K562 (cell line): ENCODE results near the gene EPHA1. TPM values are rescaled to one million over a fixed set of nuclear protein-coding genes. Genes with fewer than 3 reads are reported as not detected.
A peak's percentile ranks its signal among the peaks of the same experiment; 100 is the strongest.

ENCODE experiments used
- CREB3L1 ChIP-seq: fragments of 450-650 bp; IDR thresholded peaks from 2 replicates; pipeline ENCODE4 v1.6.1; 2014; ENCODE audit warnings: low read depth, mild to moderate bottlenecking, moderate library complexity, borderline replicate concordance
- FOXK1 ChIP-seq: sonication (generic); formaldehyde crosslinking; IDR thresholded peaks from 2 replicates; pipeline ENCODE4 v1.8.0; 2022; ENCODE audit warnings: missing genetic modification reagents, mild to moderate bottlenecking, borderline replicate concordance
- HDGF ChIP-seq: fragments of 450-650 bp; IDR thresholded peaks from 2 replicates; pipeline ENCODE4 v1.6.1; 2016
- L3MBTL2 ChIP-seq: fragments of 450-650 bp; IDR thresholded peaks from 2 replicates; pipeline ENCODE4 v1.6.1; 2016; ENCODE audit warnings: mild to moderate bottlenecking, moderate library complexity
- PATZ1 ChIP-seq: fragments of 250-450 bp; sonication (Bioruptor Pico); IDR thresholded peaks from 2 replicates; pipeline ENCODE4 v1.5.0; 2020; ENCODE audit warnings: mild to moderate bottlenecking, borderline replicate concordance
- SMARCE1 ChIP-seq: fragments of 450-650 bp; IDR thresholded peaks from 2 replicates; pipeline ENCODE4 v1.7.1; 2016; ENCODE audit warnings: mild to moderate bottlenecking
- polyA plus RNA-seq, 8 experiments: library from polyadenylated mRNA; depleted of rRNA in 4 of 8; stranded (reverse) in 5 of 8; unstranded in 3 of 8; fragments of >200 nt; fragmentation: Nextera tagmentation in 2 of 8; fragmentation: Illumina TruSeq in 1 of 8; extraction: Ambion mirVana in 2 of 8; extraction: Trizol in 1 of 8; gene quantifications; 2 replicates each; pipeline versions ENCODE4 v1.2.1 to v1.2.3, GENCODE V29; 2011 to 2014; ENCODE audit warnings: inconsistent platforms in 1 of 8, missing spikeins in 1 of 8
- total RNA-seq, 7 experiments: library from RNA; depleted of rRNA in 6 of 7; stranded (reverse); fragments of >200 nt in 6 of 7; fragmentation: Illumina TruSeq in 2 of 7; extraction: Trizol in 2 of 7; gene quantifications; 2 replicates each; pipeline versions ENCODE4 v1.2.1 to v1.2.3, GENCODE V29; 2011 to 2021; ENCODE audit warnings: low replicate concordance in 1 of 7
- TF ChIP-seq, protein P1 (sequence below), 3 experiments: IDR thresholded peaks in 2 of 3; conservative IDR thresholded peaks in 1 of 3; 2 replicates each; pipeline ENCODE4 v1.5.1; 2011 to 2012; ENCODE audit warnings: low read length in 3 of 3, mild to moderate bottlenecking in 3 of 3, control low read depth in 2 of 3, improper control_type of control experiment in 1 of 3, inconsistent platforms in 1 of 3, low read depth in 1 of 3, mixed read lengths in 1 of 3, moderate library complexity in 1 of 3; ENCODE audit not compliant: insufficient read depth in 2 of 3

The EPHA1 gene
- total and polyA plus RNA-seq, 9 of the 15 experiments (the other 6 are each of a cell fraction or from before 2014, with no cell fraction given): 0.22 to 0.57 (median 0.32) TPM; not detected in 6

- TF ChIP-seq, protein P1, sequence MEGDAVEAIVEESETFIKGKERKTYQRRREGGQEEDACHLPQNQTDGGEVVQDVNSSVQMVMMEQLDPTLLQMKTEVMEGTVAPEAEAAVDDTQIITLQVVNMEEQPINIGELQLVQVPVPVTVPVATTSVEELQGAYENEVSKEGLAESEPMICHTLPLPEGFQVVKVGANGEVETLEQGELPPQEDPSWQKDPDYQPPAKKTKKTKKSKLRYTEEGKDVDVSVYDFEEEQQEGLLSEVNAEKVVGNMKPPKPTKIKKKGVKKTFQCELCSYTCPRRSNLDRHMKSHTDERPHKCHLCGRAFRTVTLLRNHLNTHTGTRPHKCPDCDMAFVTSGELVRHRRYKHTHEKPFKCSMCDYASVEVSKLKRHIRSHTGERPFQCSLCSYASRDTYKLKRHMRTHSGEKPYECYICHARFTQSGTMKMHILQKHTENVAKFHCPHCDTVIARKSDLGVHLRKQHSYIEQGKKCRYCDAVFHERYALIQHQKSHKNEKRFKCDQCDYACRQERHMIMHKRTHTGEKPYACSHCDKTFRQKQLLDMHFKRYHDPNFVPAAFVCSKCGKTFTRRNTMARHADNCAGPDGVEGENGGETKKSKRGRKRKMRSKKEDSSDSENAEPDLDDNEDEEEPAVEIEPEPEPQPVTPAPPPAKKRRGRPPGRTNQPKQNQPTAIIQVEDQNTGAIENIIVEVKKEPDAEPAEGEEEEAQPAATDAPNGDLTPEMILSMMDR (IDR thresholded peaks at IDR 0.05 in 2 of 3, conservative IDR thresholded peaks at IDR 0.05 in 1 of 3; ENCODE audit: insufficient read depth in 2 of 3, low read depth in 1 of 3, low read length in 3 of 3): no peak
- peak; percentile 14; the same call in 1 of the 2 replicates for TF ChIP-seq SMARCE1
- TF ChIP-seq CREB3L1: no peak
- TF ChIP-seq FOXK1 (CRISPR knock-in tag): 0 out of 2 replicates have a peak, but pooled peaks have one; percentile 61
- TF ChIP-seq PATZ1 (CRISPR knock-in tag): 0 out of 2 replicates have a peak, but pooled peaks have one; percentile 55
- peak; percentile 58; the same call in 1 of the 2 replicates for TF ChIP-seq HDGF
- TF ChIP-seq L3MBTL2: peak; percentile 93
Observed at GRCh38 chr7:143379611-143380259, 28.9 kb downstream of the EPHA1 start (continued).
